ENCODE results near the gene RPL28.

RPL28 gene

GRCh38 chr19:55451965-55452748 lies 66.4 kb downstream of the RPL28 start:
- no peak for DNase-seq (ENCODE audit: low spot score)
- in situ Hi-C loops (cut with MboI; ENCODE audit: low sequenced_read_pairs, unreplicated experiment), result no loop called here
- TF ChIP-seq CTCF (IDR thresholded peaks at IDR 0.05; ENCODE audit: borderline replicate concordance, control extremely low read depth, extremely low read depth, insufficient read depth, missing control alignments), result no peak
